HFFc6 (cell line): ENCODE data around the gene KAT2B. TPM values are rescaled to one million over a fixed set of nuclear protein-coding genes. Genes with fewer than 3 reads are reported as not detected.

ENCODE experiments used
- DNase-seq: peaks from one replicate; pipeline ENCODE4 v3.0.0-alpha.2; 2018
- H3K27ac Mint-ChIP-seq: 2 replicates; pipeline ENCODE4 v1.8.0; 2020; ENCODE audit warnings: mild to moderate bottlenecking, mixed read lengths
- H3K27me3 Mint-ChIP-seq: 2 replicates; pipeline ENCODE4 v1.8.0; 2021; ENCODE audit warnings: mild to moderate bottlenecking, moderate library complexity, mixed read lengths; ENCODE audit not compliant: insufficient read depth
- H3K36me3 Mint-ChIP-seq: 2 replicates; pipeline ENCODE4 v1.8.0; 2021; ENCODE audit warnings: low read depth, mixed read lengths
- H3K4me1 Mint-ChIP-seq: 2 replicates; pipeline ENCODE4 v1.8.0; 2020; ENCODE audit warnings: low read depth, mixed read lengths
- H3K4me3 Mint-ChIP-seq: 2 replicates; pipeline ENCODE4 v1.8.0; 2020; ENCODE audit warnings: mild to moderate bottlenecking, moderate library complexity, mixed read lengths
- H3K9me3 Mint-ChIP-seq: 2 replicates; pipeline ENCODE4 v1.8.0; 2020; ENCODE audit warnings: mild to moderate bottlenecking, mixed read lengths
- CTCF ChIP-seq: fragments of 200-600 bp; sonication (generic); IDR thresholded peaks from 2 replicates; pipeline ENCODE4 v1.5.0; 2021; ENCODE audit warnings: antibody characterized with exemption, mild to moderate bottlenecking
- total RNA-seq, 6 experiments: library from RNA; stranded (reverse); fragmentation: NEBNext Ultra II Directional; extraction: Animal tissue kit (Norgen Biotek cat#: 25700); gene quantifications; 2 replicates in 1 of 6; 3 replicates in 5 of 6; pipeline ENCODE4 v1.2.3, GENCODE V29; 2021

Gene KAT2B
- total RNA-seq, 6 experiments from 2014 or later = 8.3 to 17.3 (median 12.5) TPM

GRCh38 chr3:20125289-20125688 is 85.0 kb downstream of the KAT2B start:
- TF ChIP-seq CTCF = no peak
- no peaks in the 10 kb centered on the region for H3K4me1 Mint-ChIP-seq
- H3K36me3 Mint-ChIP-seq = no peaks in the 10 kb centered on the region
- no peak overlapping the region for H3K27ac Mint-ChIP-seq
- no peak overlapping the region for H3K4me3 Mint-ChIP-seq
- DNase-seq = no peak
- no peaks in the 10 kb centered on the region for H3K9me3 Mint-ChIP-seq
- H3K27me3 Mint-ChIP-seq = no peaks in the 10 kb centered on the region

- Mint-ChIP-seq H3K4me3 (no peak overlapping the region), H3K9me3 (no peaks in the 10 kb centered on the region)
These were observed 85.7 kb downstream of the KAT2B start for GRCh38 chr3:20125897-20126296.

GRCh38 chr3:20128358-20128757 is 88.1 kb downstream of the KAT2B start:
- Mint-ChIP-seq H3K27me3 (no peaks in the 10 kb centered on the region), H3K36me3 (no peaks in the 10 kb centered on the region), H3K9me3 (no peaks in the 10 kb centered on the region), H3K4me1 (no peaks in the 10 kb centered on the region), H3K27ac (no peak overlapping the region), H3K4me3 (no peak overlapping the region)
- no peak for DNase-seq
- no peak for TF ChIP-seq CTCF

More at GRCh38 chr3:20125897-20126296, 85.7 kb downstream of the KAT2B start:
- DNase-seq = no peak
- Mint-ChIP-seq H3K36me3 (no peaks in the 10 kb centered on the region), H3K4me1 (no peaks in the 10 kb centered on the region), H3K27me3 (no peaks in the 10 kb centered on the region), H3K27ac (no peak overlapping the region)
- TF ChIP-seq CTCF = no peak

GRCh38 chr3:20130106-20130505 is 89.9 kb downstream of the KAT2B start:
- Mint-ChIP-seq H3K4me1 (no peaks in the 10 kb centered on the region), H3K36me3 (no peaks in the 10 kb centered on the region), H3K4me3 (no peak overlapping the region), H3K27me3 (no peaks in the 10 kb centered on the region), H3K9me3 (no peaks in the 10 kb centered on the region), H3K27ac (no peak overlapping the region)
- no peak for DNase-seq
- TF ChIP-seq CTCF = no peak

- no peaks in the 10 kb centered on the region; the same call in 1 of the 2 replicates for H3K27me3 Mint-ChIP-seq
- TF ChIP-seq CTCF = no peak
- no peaks in the 10 kb centered on the region for H3K9me3 Mint-ChIP-seq
- DNase-seq = no peak
- H3K27ac Mint-ChIP-seq = no peak overlapping the region
- H3K4me3 Mint-ChIP-seq = no peak overlapping the region
- H3K4me1 Mint-ChIP-seq = no peaks in the 10 kb centered on the region; the same call in 1 of the 2 replicates
- no peaks in the 10 kb centered on the region for H3K36me3 Mint-ChIP-seq
These were observed 96.0 kb downstream of the KAT2B start for GRCh38 chr3:20136231-20136630.

GRCh38 chr3:20137647-20138046 is 97.4 kb downstream of the KAT2B start:
- no peak for DNase-seq
- H3K27me3 Mint-ChIP-seq = no peaks in the 10 kb centered on the region; the same call in 1 of the 2 replicates
- H3K36me3 Mint-ChIP-seq = no peaks in the 10 kb centered on the region
- no peak overlapping the region for H3K4me3 Mint-ChIP-seq
- H3K9me3 Mint-ChIP-seq = no peaks in the 10 kb centered on the region
- H3K4me1 Mint-ChIP-seq = no peaks in the 10 kb centered on the region; the same call in 1 of the 2 replicates
- no peak for TF ChIP-seq CTCF
- no peak overlapping the region for H3K27ac Mint-ChIP-seq
